Gastroesophageal sphincter (tissue), 3 donors: ENCODE data around the gene EXOC6B.

Source experiments
- CTCF ChIP-seq, 4 experiments: fragments of 200-600 bp in 2 of 4; fragments of 450-650 bp in 2 of 4; sonication (generic) in 1 of 4; IDR thresholded peaks; one replicate each; pipeline ENCODE4 v1.5.1; 2017 to 2019; ENCODE audit warnings: antibody characterized with exemption in 4 of 4, mild to moderate bottlenecking in 2 of 4, moderate library complexity in 2 of 4
- EP300 ChIP-seq: sonication (generic); formaldehyde crosslinking; IDR thresholded peaks from one replicate; pipeline ENCODE4 v1.6.1; 2017; ENCODE audit warnings: antibody characterized with exemption, mild to moderate bottlenecking

GRCh38 chr2:72236445-72237067 lies 589.3 kb downstream of the EXOC6B start:
- TF ChIP-seq CTCF (IDR thresholded peaks at IDR 0.05), result no peak
- TF ChIP-seq EP300, result no peak
